ENCODE measurements around the gene KLHL21. TPM values are rescaled to one million over a fixed set of nuclear protein-coding genes. Genes with fewer than 3 reads are reported as not detected.

KLHL21 gene
- total and polyA plus RNA-seq, 9 of the 15 experiments (the other 6 are each of a cell fraction or from before 2014, with no cell fraction given), result 2.1 to 42.1 (median 17.5) TPM

GRCh38 chr1:6612641-6613360, 10.1 kb upstream of the KLHL21 start (continued):
- TF ChIP-seq TSHZ1 (CRISPR knock-in tag; IDR thresholded peaks at IDR 0.05), result no peak
- TF ChIP-seq RERE (CRISPR knock-in tag; IDR thresholded peaks at IDR 0.05; ENCODE audit: borderline replicate concordance), result no peak
- no peak for TF ChIP-seq MTA2 (IDR thresholded peaks at IDR 0.05; ENCODE audit: low read depth)
- no peak for TF ChIP-seq ZNF830 (CRISPR knock-in tag; IDR thresholded peaks at IDR 0.05)
- no peak for TF ChIP-seq E2F4 (CRISPR knock-in tag; IDR thresholded peaks at IDR 0.05; ENCODE audit: low read depth)
- TF ChIP-seq ZKSCAN8 (CRISPR knock-in tag; IDR thresholded peaks at IDR 0.05), result no peak
- TF ChIP-seq HDAC2 (IDR thresholded peaks at IDR 0.05), result 0 out of 2 replicates have a peak, but pooled peaks have one; percentile 12
- TF ChIP-seq ASH1L (IDR thresholded peaks at IDR 0.05; ENCODE audit: borderline replicate concordance, low read depth, partially characterized antibody), result no peak
- TF ChIP-seq ZNF740 (CRISPR knock-in tag; IDR thresholded peaks at IDR 0.05), result 0 out of 2 replicates have a peak, but pooled peaks have one; percentile 33
- TF ChIP-seq ZNF740 (tag; IDR thresholded peaks at IDR 0.05), result no peak
- no peak for TF ChIP-seq POLR3G (IDR thresholded peaks at IDR 0.05; ENCODE audit: extremely low read depth, insufficient read length, insufficient replicate concordance)
- no peak for TF ChIP-seq C11orf30 (IDR thresholded peaks at IDR 0.05; ENCODE audit: low read depth)
- no peak for TF ChIP-seq U2AF2 (optimal IDR thresholded peaks at IDR 0.05; ENCODE audit: low read depth, low read length)
- TF ChIP-seq SMAD4 (CRISPR knock-in tag; conservative IDR thresholded peaks at IDR 0.05), result 0 out of 2 replicates have a peak, but pooled peaks have one; percentile 53
